IPS-20b (cell line): ENCODE data around the gene LCE3D.
"Not testable (repeated sequence)": the region's sequence is repeated elsewhere in the genome, so short reads cannot be mapped to it uniquely, and the experiment has no call there.

ENCODE experiments used
- H3K27ac ChIP-seq: one replicate; pipeline ENCODE4 v1.5.1; 2013; ENCODE audit warnings: low read length
- H3K27me3 ChIP-seq: 2 replicates; pipeline ENCODE4 v1.6.1; 2013; ENCODE audit warnings: mild to moderate bottlenecking, low read length, inconsistent platforms; ENCODE audit not compliant: insufficient read depth
- H3K36me3 ChIP-seq: 2 replicates; pipeline ENCODE4 v1.6.1; 2013; ENCODE audit warnings: low read depth, mild to moderate bottlenecking, inconsistent platforms, low read length, moderate library complexity; ENCODE audit not compliant: insufficient read depth
- H3K4me1 ChIP-seq: 2 replicates; pipeline ENCODE4 v1.6.1; 2013; ENCODE audit warnings: mild to moderate bottlenecking, control low read depth, inconsistent platforms, low read length, moderate library complexity; ENCODE audit not compliant: insufficient read depth
- H3K4me3 ChIP-seq: 2 replicates; pipeline ENCODE4 v1.5.1; 2013; ENCODE audit warnings: mild to moderate bottlenecking, low read length, inconsistent platforms
- H3K9ac ChIP-seq: 2 replicates; pipeline ENCODE4 v1.6.1; 2013; ENCODE audit warnings: low read depth, mild to moderate bottlenecking, inconsistent platforms, low read length, moderate library complexity
- H3K9me3 ChIP-seq: 2 replicates; pipeline ENCODE4 v1.6.1; 2013; ENCODE audit warnings: mild to moderate bottlenecking, low read depth, low read length, inconsistent platforms; ENCODE audit not compliant: insufficient read depth

LCE3D gene

GRCh38 chr1:152566681-152567080 is 13.6 kb downstream of the LCE3D start, which contains the start of gene LCE3E:
Gene LCE3E (minus strand): TSS chr1:152566780. CDS start chr1:152566208, 572 bp downstream.
- Histone ChIP-seq H3K9me3 (peaks cover 75% of the 10 kb centered on the region), H3K27ac (no peak within 1 kb of the TSS), H3K27me3 (no peaks in the 10 kb centered on the region), H3K9ac (no peak within 1 kb of the TSS), H3K4me1 (no peaks in the 10 kb centered on the region), H3K36me3 (no peaks in the 10 kb centered on the region), H3K4me3 (no peak within 1 kb of the TSS)

- Histone ChIP-seq H3K9ac (no peak overlapping the region), H3K9me3 (peaks cover 78% of the 10 kb centered on the region), H3K27me3 (no peaks in the 10 kb centered on the region), H3K36me3 (no peaks in the 10 kb centered on the region), H3K4me3 (no peak overlapping the region), H3K27ac (no peak overlapping the region), H3K4me1 (no peaks in the 10 kb centered on the region)
These were observed 14.6 kb downstream of the LCE3D start for GRCh38 chr1:152565535-152566215.

DNA sequence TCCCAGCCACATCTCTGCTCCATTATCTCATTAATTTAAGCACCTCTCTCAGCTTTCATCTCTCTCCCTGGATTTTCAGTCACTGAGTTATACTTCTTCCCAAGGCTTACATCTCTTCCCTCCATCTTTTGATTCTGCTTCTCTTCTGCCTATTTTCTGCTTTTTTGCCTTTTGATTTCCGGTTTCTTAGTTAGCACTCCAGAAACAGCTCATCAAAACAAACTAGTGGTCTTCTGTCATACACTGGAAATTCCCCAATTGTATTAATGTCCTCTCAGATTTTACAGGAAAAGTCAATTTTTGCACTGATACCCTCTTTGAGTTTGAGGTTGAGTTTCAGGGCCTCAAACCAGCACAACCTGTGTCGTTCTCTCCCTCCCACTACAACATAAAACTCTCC is 15.2 kb downstream of the LCE3D start:
- H3K4me3 ChIP-seq: no peak overlapping the region

DNA sequence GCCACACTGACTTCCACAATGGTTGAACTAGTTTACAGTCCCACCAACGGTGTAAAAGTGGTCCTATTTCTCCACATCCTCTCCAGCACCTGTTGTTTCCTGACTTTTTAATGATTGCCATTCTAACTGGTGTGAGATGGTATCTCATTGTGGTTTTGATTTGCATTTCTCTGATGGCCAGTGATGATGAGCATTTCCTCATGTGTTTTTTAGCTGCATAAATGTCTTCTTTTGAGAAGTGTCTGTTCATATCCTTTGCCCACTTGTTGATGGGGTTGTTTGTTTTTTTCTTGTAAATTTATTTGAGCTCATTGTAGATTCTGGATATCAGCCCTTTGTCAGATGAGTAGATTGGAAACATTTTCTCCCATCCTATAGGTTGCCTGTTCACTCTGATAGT is 32.0 kb downstream of the LCE3D start:
- not testable (repeated sequence) for H3K9ac ChIP-seq, H3K27me3 ChIP-seq, H3K4me3 ChIP-seq, H3K4me1 ChIP-seq, H3K36me3 ChIP-seq, H3K27ac ChIP-seq
- H3K9me3 ChIP-seq: peaks cover 24% of the 10 kb centered on the region

More for the DNA sequence above, 15.2 kb downstream of the LCE3D start:
- Histone ChIP-seq H3K27ac (no peak overlapping the region), H3K27me3 (no peaks in the 10 kb centered on the region), H3K4me1 (no peaks in the 10 kb centered on the region), H3K9ac (no peak overlapping the region), H3K9me3 (peaks cover 77% of the 10 kb centered on the region), H3K36me3 (no peaks in the 10 kb centered on the region)

GRCh38 chr1:152546704-152547103 is 33.6 kb downstream of the LCE3D start:
- H3K27ac ChIP-seq: no peak overlapping the region

GRCh38 chr1:152543820-152544219 is 36.5 kb downstream of the LCE3D start:
- Histone ChIP-seq H3K36me3 (no peaks in the 10 kb centered on the region), H3K27ac (no peak overlapping the region), H3K27me3 (no peaks in the 10 kb centered on the region), H3K9ac (no peak overlapping the region), H3K9me3 (peaks cover 64% of the 10 kb centered on the region), H3K4me3 (no peak overlapping the region), H3K4me1 (no peaks in the 10 kb centered on the region)

More at GRCh38 chr1:152546704-152547103, 33.6 kb downstream of the LCE3D start:
- H3K9ac ChIP-seq: no peak overlapping the region
- no peaks in the 10 kb centered on the region for H3K36me3 ChIP-seq
- H3K4me1 ChIP-seq: no peaks in the 10 kb centered on the region
- H3K9me3 ChIP-seq: peaks cover 39% of the 10 kb centered on the region
- H3K27me3 ChIP-seq: no peaks in the 10 kb centered on the region
- H3K4me3 ChIP-seq: no peak overlapping the region

DNA sequence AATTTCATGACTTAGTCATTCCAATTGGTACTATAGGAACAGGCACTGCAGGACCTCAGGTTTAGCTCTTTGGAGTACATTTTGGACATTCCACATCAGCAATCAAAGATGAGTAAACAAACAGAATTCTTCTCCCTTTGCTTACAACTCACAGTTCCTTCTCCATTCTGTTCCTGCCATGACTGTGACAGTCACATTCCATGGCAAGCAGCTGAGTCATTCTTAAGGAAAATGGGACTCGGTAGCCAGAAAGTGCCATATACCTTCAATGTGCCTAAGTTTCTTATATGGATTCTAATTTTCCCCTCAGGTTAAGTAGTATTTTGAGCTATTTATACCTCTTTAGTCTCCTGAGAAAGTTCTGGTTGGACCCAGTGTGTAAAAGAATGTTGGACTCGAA is 40.4 kb downstream of the LCE3D start:
- 0 out of 2 replicates have a peak, but pooled peaks cover 2% of the 10 kb centered on the region for H3K4me1 ChIP-seq
- no peak overlapping the region for H3K4me3 ChIP-seq
- no peaks in the 10 kb centered on the region for H3K27me3 ChIP-seq
- H3K36me3 ChIP-seq: no peaks in the 10 kb centered on the region
- no peak overlapping the region for H3K27ac ChIP-seq
- no peak overlapping the region for H3K9ac ChIP-seq
- peaks cover 87% of the 10 kb centered on the region for H3K9me3 ChIP-seq

GRCh38 chr1:152537496-152537895 is 42.8 kb downstream of the LCE3D start:
- H3K27me3 ChIP-seq: no peaks in the 10 kb centered on the region
- peaks cover 72% of the 10 kb centered on the region for H3K9me3 ChIP-seq
- no peaks in the 10 kb centered on the region for H3K36me3 ChIP-seq
- H3K4me3 ChIP-seq: no peak overlapping the region
- H3K9ac ChIP-seq: no peak overlapping the region
- no peak overlapping the region for H3K27ac ChIP-seq
- 0 out of 2 replicates have a peak, but pooled peaks cover 3% of the 10 kb centered on the region for H3K4me1 ChIP-seq

GRCh38 chr1:152535774-152536173 is 44.5 kb downstream of the LCE3D start:
- H3K27ac ChIP-seq: no peak overlapping the region
- H3K27me3 ChIP-seq: no peaks in the 10 kb centered on the region
- H3K4me1 ChIP-seq: 0 out of 2 replicates have a peak, but pooled peaks cover 3% of the 10 kb centered on the region
- H3K9me3 ChIP-seq: peaks cover 72% of the 10 kb centered on the region
- no peak overlapping the region for H3K9ac ChIP-seq
- no peaks in the 10 kb centered on the region for H3K36me3 ChIP-seq
- no peak overlapping the region for H3K4me3 ChIP-seq

GRCh38 chr1:152533327-152533938 is 46.9 kb downstream of the LCE3D start:
- no peak overlapping the region for H3K27ac ChIP-seq
- H3K4me1 ChIP-seq: 0 out of 2 replicates have a peak, but pooled peaks cover 3% of the 10 kb centered on the region
- no peaks in the 10 kb centered on the region for H3K27me3 ChIP-seq
- H3K36me3 ChIP-seq: no peaks in the 10 kb centered on the region
- no peak overlapping the region for H3K9ac ChIP-seq
- peaks cover 63% of the 10 kb centered on the region for H3K9me3 ChIP-seq
- H3K4me3 ChIP-seq: no peak overlapping the region
